GM21717 (cell line): ENCODE data around the gene GRSF1.

Experiments
- ATAC-seq: cut with Tn5 transposase; IDR thresholded peaks from one replicate; pipeline ENCODE4 v1.9.1; 2021; ENCODE audit warnings: mild to moderate bottlenecking, moderate library complexity; ENCODE audit not compliant: unreplicated experiment

The GRSF1 gene

DNA sequence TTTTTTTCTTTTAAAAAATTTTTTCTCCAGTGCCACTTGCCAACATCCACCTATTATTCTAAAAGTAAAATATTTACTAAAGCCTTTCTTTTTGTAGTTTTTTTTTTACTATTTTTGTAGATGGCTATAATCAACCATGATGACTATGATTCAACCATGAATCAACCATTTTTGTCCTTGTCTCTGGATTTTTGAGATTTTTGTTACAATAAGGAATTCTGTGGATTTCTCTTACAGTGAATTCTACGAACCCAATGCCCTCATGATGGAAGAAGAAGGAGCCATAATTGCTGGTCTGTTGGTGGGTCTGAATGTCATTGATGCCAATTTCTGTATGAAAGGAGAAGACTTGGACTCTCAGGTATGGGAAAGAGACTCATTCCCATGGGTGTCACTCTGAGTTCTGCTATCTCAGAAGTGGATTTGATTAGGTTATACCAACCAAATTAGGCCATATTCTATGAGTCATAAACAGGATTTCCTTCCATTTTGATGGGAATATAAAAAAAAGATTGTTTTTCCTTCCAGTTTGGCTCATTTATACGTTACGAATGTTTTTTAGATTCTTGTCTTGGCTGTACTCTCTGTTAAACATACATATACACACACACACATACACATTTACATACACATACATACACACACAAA is 71.3 kb downstream of the GRSF1 start:
- no peak for ATAC-seq
